Glomerular endothelial cell (primary cell): ENCODE data around the gene SLC39A12. TPM values are rescaled to one million over a fixed set of nuclear protein-coding genes. Genes with fewer than 3 reads are reported as not detected.
"Not testable (repeated sequence)": the region's sequence is repeated elsewhere in the genome, so short reads cannot be mapped to it uniquely, and the experiment has no call there.

Experiments used
- DNase-seq: peaks from one replicate; pipeline ENCODE4 v3.0.0-alpha.2; 2011; ENCODE audit warnings: low read depth, low spot score; ENCODE audit errors: extremely low read depth
- total RNA-seq: library from RNA; depleted of rRNA; stranded (reverse); fragments of >200 nt; gene quantifications from 2 replicates; pipeline ENCODE4 v1.2.3, GENCODE V29; 2015

SLC39A12 gene
- not detected in 2 replicates for total RNA-seq

GRCh38 chr10:17951868-17952371, at the start of gene SLC39A12:
Gene SLC39A12 (plus strand): TSS chr10:17951918. CDS start chr10:17953277, 1,359 bp downstream.
- no peak for DNase-seq

- DNase-seq = no peak
Measured at GRCh38 chr10:17904564-17904963, 47.2 kb upstream of the SLC39A12 start.

DNA sequence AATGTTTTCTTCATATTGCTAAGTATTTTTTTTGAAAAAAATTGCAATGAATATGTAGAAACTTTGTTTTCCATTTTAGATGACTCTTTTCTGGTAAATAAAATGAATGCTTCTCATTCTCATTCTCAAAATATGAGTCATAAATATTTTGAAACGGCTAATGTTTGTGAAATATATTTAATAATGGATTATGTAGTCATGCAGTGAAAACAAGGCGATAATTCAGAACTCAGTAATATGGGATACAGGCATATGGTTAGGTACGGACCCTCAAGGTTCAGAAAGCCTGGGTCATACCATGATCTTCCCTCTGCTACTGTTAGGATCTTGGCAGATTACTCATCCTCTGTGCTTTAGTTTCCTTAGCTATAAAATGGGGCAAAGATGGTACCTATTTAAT, 46.2 kb upstream of the SLC39A12 start:
- DNase-seq = no peak

DNA sequence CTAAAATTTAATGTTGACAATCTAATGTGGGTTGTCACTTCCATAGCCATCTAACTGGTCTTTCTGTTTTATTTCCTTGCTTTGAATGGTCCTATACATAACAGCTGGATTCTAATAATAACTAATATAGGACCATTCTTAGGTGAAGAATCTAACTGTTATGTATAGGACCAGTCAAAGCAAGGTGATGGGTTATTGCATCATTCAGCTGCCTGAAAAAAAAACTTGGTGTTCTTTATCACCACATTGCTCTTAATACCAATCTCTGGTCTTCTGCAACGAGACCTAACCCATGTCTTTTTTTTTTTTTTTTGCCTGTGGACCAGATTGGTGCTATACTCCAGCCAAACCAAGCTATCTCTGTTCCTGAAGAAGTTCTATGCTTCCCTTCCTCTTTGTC, 45.7 kb upstream of the SLC39A12 start:
- no peak for DNase-seq

DNA sequence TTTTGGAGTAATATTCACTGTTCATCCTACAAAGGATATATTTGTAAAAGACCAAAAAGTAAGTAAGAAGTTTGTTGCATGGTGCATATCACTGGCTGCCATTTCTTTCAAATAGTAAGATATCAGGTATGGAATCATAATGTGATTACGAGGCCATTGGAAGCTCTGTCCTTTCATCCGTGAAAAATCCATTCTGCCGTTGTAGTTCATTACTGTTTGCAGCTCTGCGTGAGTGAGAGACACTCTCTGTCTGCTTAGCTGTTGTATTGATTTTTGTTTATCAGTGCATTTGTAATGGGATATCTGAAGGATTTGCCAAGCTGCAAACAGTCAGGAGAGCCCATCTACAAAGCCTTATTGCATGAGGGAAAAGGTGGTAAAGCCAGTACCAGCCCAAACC, 44.1 kb upstream of the SLC39A12 start:
- DNase-seq = no peak

DNA sequence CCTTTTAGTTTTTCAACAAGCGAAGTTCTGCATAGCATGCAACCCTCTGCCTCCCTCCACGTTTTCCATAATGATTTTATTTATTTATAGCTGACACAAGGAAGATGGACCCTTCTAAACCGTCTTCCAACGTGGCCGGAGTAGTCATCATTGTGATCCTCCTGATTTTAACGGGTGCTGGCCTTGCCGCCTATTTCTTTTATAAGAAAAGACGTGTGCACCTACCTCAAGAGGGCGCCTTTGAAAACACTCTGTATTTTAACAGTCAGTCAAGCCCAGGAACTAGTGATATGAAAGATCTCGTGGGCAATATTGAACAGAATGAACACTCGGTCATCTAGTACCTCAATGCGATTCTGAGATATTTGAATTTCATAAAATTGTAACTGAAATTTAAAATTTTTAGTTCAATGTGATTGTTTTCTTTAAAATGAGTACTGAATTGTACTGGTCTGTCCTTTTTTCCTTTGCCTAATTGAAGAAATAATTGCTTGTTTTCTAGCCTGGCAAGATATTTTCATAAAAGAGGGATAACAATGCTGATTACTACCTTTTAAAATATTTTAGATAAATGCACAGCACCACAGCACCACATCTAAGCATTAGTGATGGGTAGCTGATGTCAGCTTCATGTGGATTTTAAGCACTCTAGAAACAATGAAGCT, 41.5 kb upstream of the SLC39A12 start:
- peak; percentile 12 for DNase-seq

- DNase-seq = no peak
Measured at GRCh38 chr10:17912754-17913153, 39.0 kb upstream of the SLC39A12 start.

DNA sequence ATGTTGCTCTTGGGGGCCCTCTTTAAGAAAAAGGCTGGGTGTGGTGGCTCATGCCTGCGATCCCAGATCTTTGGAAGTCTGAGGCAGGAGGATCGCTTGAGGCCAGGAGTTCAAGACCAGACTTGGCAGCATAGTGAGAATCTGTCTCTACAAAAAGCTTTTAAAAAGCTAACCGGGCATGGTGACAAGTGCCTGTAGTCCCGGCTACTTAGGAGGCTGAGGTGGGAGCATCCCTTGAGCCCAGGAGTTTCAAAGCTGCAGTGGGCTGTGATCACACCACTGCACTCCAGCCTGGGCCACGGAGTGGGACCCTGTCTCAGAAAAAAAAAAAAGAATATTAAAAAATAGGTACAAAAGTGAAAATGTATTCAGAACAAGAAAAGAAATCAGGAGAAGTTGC, 38.1 kb upstream of the SLC39A12 start:
- no peak for DNase-seq

DNA sequence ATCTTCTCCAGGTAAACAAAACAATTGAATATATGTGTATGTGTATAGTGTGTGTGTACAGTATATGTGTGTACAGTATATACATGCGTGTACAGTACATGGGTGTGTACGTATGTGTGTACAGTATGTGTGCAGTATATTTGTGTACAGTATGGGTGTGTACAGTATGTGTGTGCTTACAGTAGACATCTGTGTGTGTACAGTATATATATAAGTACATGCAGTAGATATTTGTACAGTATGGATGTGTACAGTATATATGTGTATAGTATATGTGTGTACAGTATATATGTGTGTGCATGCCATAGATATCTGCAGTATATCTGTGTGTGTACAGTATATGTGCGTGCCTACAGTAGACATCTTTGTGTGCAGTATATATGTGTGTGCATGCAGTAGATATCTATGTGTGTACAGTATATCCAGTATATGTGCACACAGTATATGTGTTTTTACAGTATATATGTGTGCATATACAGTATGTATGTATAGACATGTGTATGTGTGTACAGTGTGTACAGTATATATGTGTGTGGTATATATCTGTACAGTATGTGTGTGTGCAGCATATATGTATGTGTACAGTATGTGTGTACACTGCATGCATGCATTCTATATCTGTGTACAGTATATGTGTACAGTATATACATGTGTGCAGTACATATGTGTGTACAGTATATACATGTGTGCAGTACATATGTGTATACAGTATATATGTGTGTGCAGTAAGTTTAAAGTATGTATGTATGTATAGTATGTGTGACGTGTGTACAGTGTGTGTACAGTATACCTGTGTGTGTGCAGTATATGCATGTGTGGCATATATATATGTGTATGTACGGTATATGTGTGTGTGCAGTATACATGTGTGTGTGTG, 37.3 kb upstream of the SLC39A12 start:
- no peak for DNase-seq

DNA sequence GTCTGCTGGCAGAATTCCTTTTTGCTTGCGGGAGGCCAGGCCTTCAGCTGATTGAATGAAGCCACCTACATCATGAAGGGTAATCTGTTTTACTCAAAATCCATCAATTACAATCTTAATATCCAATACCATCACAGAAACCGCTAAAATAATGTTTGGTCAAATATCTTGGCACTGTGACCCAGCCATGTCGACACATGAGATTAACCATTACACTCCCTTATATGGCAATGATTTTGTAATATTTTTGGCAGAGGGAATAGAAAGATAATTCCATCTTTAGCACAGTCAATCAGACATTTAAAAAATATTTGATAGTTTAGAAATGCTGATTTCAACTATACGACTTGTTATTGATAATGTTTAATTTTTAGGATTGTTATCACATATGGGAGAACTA, 36.5 kb upstream of the SLC39A12 start:
- DNase-seq = no peak

- DNase-seq = no peak
Measured at GRCh38 chr10:17918187-17918903, 33.4 kb upstream of the SLC39A12 start.

DNA sequence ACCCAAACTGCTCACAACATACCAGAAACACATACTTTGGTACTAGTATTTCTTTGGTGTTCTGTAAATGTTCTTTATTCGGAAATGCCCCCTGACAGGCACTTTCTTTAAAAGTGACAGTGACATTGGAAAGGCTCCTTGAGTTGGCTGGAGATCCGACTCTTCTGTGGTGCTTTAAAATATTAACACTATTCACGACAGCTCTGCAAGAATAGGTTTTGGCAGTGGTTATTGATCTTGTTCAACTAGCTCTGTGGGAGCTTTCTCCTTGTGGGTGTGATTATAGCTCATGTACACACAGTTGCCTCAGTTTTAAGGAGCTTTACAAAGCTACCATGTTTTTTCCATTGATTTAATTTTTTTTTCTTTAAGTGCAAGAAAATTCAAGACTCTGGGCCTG, 30.3 kb upstream of the SLC39A12 start:
- DNase-seq = no peak

DNA sequence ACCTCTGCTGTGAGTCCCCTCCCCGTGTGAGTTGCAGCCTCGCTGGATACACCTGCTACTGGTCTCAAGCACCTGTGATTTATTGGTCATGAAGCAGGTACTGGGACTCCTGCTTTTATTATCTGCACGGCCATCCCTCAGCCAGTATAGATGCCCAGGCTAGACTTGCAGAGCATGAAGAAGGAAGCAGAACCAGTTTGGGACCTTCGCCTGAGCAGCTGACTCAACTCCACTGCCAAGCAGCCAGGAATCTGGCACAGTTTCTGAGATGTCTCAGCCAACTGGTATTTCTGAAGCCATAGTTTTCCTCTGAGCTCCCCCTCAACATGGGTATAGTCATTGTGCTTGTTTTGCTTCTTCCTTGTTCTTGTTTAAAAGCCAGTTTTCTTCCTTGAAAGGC, 28.0 kb upstream of the SLC39A12 start:
- no peak for DNase-seq

- DNase-seq = no peak
Measured at GRCh38 chr10:17943033-17943745, 8.5 kb upstream of the SLC39A12 start.

GRCh38 chr10:17950269-17950668, 1.4 kb upstream of the SLC39A12 start:
- not testable (repeated sequence) for DNase-seq

DNA sequence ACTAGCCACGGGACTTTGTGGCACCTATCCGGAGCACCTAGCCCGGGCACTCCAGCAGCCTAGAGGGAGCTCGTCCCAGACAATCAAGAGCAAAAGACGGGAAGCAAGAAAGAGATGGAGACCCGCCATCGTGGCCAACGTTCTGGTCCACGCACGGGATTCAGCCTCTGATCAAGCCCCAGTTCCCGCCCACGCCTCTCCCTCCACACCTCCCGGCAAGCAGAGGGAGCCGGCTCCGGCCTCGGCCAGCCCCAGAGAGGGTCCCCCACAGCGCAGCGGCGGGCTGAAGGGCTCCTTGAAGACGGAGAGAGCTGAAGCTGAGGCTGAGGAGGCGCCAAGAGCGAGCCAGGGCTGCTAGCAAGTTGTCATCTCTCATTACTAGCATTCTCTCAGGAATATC, 992 bp upstream of the SLC39A12 start:
- DNase-seq = no peak

DNA sequence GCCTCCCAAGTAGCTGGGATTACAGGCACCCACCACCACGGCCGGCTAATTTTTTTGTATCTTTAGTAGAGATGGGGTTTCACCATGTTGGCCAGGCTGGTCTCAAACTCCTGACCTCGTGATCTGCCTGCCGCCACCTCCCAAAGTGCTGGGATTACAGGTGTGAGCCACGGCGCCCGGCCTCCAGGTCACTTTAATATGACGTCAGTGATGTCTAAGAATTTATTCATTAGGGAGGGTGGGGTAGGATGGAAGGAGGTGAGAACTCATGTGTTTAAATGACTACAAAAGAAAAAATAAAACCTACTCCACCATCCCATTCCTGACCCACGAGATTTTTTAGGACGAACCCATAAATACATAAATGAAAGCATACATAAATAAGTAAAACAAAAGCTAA, 2.7 kb downstream of the SLC39A12 start:
- not testable (repeated sequence) for DNase-seq

DNA sequence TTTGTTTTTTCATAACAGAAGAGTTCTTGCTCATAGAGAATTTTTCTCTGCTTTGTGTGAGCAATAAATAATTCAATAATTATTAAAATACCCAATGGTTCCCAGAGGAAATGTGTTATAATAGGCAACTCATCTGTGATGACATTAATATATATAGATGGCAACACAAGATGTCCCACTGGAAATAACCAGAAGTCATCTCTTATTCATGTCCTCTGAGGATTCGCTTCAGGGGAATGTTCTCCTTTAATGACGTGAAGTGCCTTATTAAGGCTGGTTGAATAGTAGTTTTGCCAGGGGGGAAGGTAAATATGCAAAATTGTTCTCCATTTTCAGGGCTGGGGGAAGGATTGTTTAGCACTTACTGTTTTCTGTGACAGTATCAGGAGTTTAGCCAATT, 3.1 kb downstream of the SLC39A12 start:
- no peak for DNase-seq

DNA sequence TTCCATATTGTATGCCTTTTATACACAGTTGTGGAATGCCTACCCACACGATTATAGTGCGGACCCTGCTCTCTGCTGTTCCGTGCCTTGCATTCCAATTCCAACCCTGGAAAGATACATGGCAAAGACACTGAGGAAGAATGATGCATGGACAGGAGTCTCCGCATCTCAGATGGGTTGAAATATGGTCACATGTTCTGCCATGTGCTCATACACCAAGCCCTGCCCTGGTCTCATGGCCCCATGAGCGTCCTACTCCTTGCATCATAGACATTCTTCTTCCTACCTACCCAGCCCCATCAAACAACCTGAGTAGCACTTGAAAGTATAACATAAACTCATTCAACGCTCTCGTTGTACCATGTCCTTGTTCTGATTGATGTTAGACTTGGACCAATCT, 6.3 kb downstream of the SLC39A12 start:
- no peak for DNase-seq

DNA sequence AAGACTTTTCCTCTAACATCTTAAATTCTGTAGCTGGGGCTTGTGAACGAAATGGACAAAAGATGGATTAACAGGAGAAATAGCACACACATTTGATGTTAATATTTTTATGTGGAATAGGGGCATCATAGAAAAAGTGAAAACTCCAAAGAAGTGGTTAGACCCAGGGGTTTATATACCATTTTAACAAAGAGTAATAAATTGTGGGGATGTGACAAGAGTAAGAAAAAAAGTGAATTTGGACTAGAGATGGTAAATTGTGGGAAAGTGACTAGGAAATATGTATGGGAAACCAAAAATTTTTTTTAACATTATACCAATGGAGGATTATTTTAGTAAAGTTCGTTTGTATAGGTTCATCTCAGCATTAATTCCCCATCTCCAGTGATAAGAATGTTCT, 8.2 kb downstream of the SLC39A12 start:
- DNase-seq = no peak
